Esophagus squamous epithelium (tissue), 5 donors: Measurements from ENCODE around the gene PEX13. TPM values are rescaled to one million over a fixed set of nuclear protein-coding genes. Genes with fewer than 3 reads are reported as not detected.
A peak's percentile ranks its signal among the peaks of the same experiment; 100 is the strongest.
"Not testable (repeated sequence)": the region's sequence is repeated elsewhere in the genome, so short reads cannot be mapped to it uniquely, and the experiment has no call there.

Source experiments
- DNase-seq: peaks from one replicate; lab custom pipeline; 2025; lab: John Stamatoyannopoulos, UW
- H3K27ac ChIP-seq, 4 donors: fragments of 200-600 bp; sonication (generic); one replicate each; pipeline ENCODE4 v1.5.1; 2016 to 2019; ENCODE audit warnings: mild to moderate bottlenecking in 1 of 4
- H3K27me3 ChIP-seq, 4 donors: fragments of 200-600 bp; sonication (generic); 1 replicate in 3 of 4; 2 replicates in 1 of 4; pipeline versions ENCODE4 v1.5.1 to v1.6.0; 2017 to 2021; ENCODE audit warnings: antibody characterized with exemption in 1 of 4
- H3K36me3 ChIP-seq, 3 donors: fragments of 200-600 bp; sonication (generic); one replicate each; pipeline ENCODE4 v1.5.1; 2016 to 2019
- H3K4me1 ChIP-seq, 3 donors: fragments of 200-600 bp; sonication (generic); one replicate each; pipeline ENCODE4 v1.5.1; 2017 to 2019
- H3K4me3 ChIP-seq, 4 donors: fragments of 200-600 bp; sonication (generic); 1 replicate in 3 of 4; 2 replicates in 1 of 4; pipeline ENCODE4 v1.5.1; 2016 to 2019; ENCODE audit warnings: mild to moderate bottlenecking in 2 of 4, moderate library complexity in 1 of 4
- H3K9me3 ChIP-seq, 3 donors: fragments of 200-600 bp; sonication (generic); one replicate each; pipeline ENCODE4 v1.5.1; 2016 to 2019
- POLR2A ChIP-seq, 4 donors: fragments of 450-650 bp; IDR thresholded peaks; one replicate each; pipeline ENCODE4 v1.6.1; 2017; ENCODE audit warnings: antibody characterized with exemption in 4 of 4, mild to moderate bottlenecking in 4 of 4, moderate library complexity in 3 of 4
- WGBS, 2 donors: methylation state at CpG; one replicate each; pipeline ENCODE4 v1.1.5; 2018; 5-methylcytosine and 5-hydroxymethylcytosine counted together
- intact Hi-C: fragments of 100-400 bp; cut with DNase I; formaldehyde crosslinking; loops from one replicate; pipeline ENCODE4 v1.15.0; 2022
- total RNA-seq, 4 donors: library from RNA; depleted of rRNA; stranded (reverse); fragments of >200 nt; gene quantifications; one replicate each; pipeline ENCODE4 v1.1.0, GENCODE V29; 2016
- TF ChIP-seq, protein P1 (sequence below), 6 experiments: fragments of 450-650 bp in 4 of 6; fragments of 200-600 bp in 2 of 6; sonication (generic) in 2 of 6; IDR thresholded peaks; one replicate each; pipeline ENCODE4 v1.5.1; 2016 to 2019; ENCODE audit warnings: antibody characterized with exemption in 6 of 6, mild to moderate bottlenecking in 4 of 6, moderate library complexity in 4 of 6
- donor health status: DM: yes; HTN: yes; CAD: no.

PEX13 gene
- total RNA-seq, 4 donors from 2014 or later, result 19.6 to 39.3 (median 28.5) TPM

DNA sequence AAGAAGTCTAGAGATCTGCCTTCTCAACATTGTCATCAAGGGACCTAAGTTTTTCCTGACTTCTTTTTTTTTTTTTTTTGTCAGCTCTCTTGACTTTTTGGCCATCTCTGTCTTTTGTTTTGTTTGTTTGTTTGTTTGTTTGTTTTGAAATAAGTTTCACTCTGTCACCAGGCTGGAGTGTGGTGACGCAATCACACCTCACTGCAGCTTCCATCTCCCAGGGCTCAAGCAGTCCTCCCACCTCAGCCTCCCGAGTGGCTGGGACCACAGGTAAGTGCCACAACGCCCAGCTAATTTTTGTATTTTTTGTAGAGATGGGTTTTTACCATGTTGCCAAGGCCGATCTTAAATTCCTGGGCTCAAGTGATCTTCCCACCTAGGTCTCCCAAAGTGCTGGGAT lies 6.2 kb downstream of the PEX13 start:
- peaks cover 3 to 63% (median 7%) of the 10 kb centered on the region in 3 donors for H3K36me3 ChIP-seq
- H3K4me3 ChIP-seq, result no peak overlapping the region
- H3K9me3 ChIP-seq, result no peaks in the 10 kb centered on the region
- H3K27ac ChIP-seq, result no peak overlapping the region
- peaks cover 0 to 27% (median 7%) of the 10 kb centered on the region in 3 donors for H3K4me1 ChIP-seq
- WGBS, 2 donors, result 95 to 100% methylated on average over 3 to 4 of the region's 4 CpGs
- no peak for TF ChIP-seq POLR2A (IDR thresholded peaks at IDR 0.05)
- TF ChIP-seq, protein P1, sequence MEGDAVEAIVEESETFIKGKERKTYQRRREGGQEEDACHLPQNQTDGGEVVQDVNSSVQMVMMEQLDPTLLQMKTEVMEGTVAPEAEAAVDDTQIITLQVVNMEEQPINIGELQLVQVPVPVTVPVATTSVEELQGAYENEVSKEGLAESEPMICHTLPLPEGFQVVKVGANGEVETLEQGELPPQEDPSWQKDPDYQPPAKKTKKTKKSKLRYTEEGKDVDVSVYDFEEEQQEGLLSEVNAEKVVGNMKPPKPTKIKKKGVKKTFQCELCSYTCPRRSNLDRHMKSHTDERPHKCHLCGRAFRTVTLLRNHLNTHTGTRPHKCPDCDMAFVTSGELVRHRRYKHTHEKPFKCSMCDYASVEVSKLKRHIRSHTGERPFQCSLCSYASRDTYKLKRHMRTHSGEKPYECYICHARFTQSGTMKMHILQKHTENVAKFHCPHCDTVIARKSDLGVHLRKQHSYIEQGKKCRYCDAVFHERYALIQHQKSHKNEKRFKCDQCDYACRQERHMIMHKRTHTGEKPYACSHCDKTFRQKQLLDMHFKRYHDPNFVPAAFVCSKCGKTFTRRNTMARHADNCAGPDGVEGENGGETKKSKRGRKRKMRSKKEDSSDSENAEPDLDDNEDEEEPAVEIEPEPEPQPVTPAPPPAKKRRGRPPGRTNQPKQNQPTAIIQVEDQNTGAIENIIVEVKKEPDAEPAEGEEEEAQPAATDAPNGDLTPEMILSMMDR (IDR thresholded peaks at IDR 0.05), result no peak
- no peaks in the 10 kb centered on the region for H3K27me3 ChIP-seq
- DNase-seq, result no peak
- intact Hi-C loops, result no loop called here

- H3K27me3 ChIP-seq, result no peaks in the 10 kb centered on the region
- no peak overlapping the region for H3K4me3 ChIP-seq
- no peaks in the 10 kb centered on the region for H3K4me1 ChIP-seq
- H3K27ac ChIP-seq, result no peak overlapping the region
- intact Hi-C loops, result no loop called here
- TF ChIP-seq POLR2A (IDR thresholded peaks at IDR 0.05), result no peak
- TF ChIP-seq, protein P1 (IDR thresholded peaks at IDR 0.05), result no peak
- 97 to 99% methylated on average over 3 of the region's 3 CpGs for WGBS, 2 donors
- H3K36me3 ChIP-seq, result peaks cover 15 to 63% (median 16%) of the 10 kb centered on the region in 3 donors
- H3K9me3 ChIP-seq, result no peaks in the 10 kb centered on the region
- DNase-seq, result no peak
Observed at GRCh38 chr2:61029533-61029932, 12.0 kb downstream of the PEX13 start.

DNA sequence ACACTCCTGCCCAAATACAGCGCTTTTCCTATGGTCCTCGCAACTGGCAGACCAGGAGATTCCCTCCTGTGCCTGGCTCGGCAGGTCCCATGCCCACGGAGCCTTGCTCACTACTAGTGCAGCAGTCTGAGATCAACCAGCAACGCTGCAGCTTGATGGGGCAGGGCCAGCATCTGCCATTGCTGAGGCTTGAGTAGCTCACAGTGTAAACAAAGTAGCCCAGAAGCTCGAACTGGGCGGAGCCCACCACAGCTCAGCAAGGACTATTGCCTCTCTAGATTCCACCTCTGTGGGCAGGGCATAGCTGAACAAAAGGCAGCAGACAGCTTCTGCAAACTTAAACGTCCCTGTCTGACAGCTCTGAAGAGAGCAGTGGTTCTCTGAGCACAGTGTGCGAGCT lies 17.1 kb downstream of the PEX13 start:
- H3K36me3 ChIP-seq, result peaks cover 21 to 51% (median 21%) of the 10 kb centered on the region in 3 donors

DNA sequence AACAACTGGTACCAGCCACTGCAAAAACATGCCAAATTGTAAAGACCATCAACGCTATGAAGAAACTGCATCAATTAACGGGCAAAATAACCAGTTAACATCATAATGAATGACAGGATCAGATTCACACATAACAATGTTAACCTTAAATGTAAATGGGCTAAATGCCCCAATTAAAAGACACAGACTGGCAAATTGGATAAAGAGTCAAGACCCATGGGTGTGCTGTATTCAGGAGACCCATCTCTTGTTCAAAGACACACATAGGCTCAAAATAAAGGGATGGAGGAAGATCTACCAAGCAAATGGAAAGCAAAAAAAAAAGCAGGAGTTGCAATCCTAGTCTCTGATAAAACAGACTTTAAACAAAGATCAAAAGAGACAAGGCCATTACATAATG lies 19.1 kb downstream of the PEX13 start:
- intact Hi-C loops, DNase-seq, H3K9me3 ChIP-seq: not testable (repeated sequence)

More for the DNA sequence above, 17.1 kb downstream of the PEX13 start:
- H3K4me3 ChIP-seq, DNase-seq, intact Hi-C loops, H3K27ac ChIP-seq, H3K27me3 ChIP-seq, H3K9me3 ChIP-seq, H3K4me1 ChIP-seq: not testable (repeated sequence)
- 80% methylated on average over 2 of the region's 9 CpGs; no CpG with 5 or more reads in 1 of the 2 donors for WGBS, 2 donors

GRCh38 chr2:61042807-61043206 lies 25.3 kb downstream of the PEX13 start:
- H3K4me1 ChIP-seq, result peaks cover 5 to 26% (median 8%) of the 10 kb centered on the region in 3 donors
- no peaks in the 10 kb centered on the region for H3K27me3 ChIP-seq
- TF ChIP-seq POLR2A (IDR thresholded peaks at IDR 0.05), result no peak
- TF ChIP-seq, protein P1 (IDR thresholded peaks at IDR 0.05), result no peak
- peak overlapping the region in 1 of 4 donors; percentile 21 for H3K27ac ChIP-seq
- WGBS, 2 donors, result 78 to 86% methylated on average over 3 of the region's 3 CpGs
- H3K36me3 ChIP-seq, result peaks cover 0 to 27% (median 0%) of the 10 kb centered on the region in 3 donors
- H3K9me3 ChIP-seq, result no peaks in the 10 kb centered on the region
- intact Hi-C loops, result no loop called here
- H3K4me3 ChIP-seq, result no peak overlapping the region
- DNase-seq, result no peak

More for the DNA sequence above, 19.1 kb downstream of the PEX13 start:
- H3K27me3 ChIP-seq, H3K4me3 ChIP-seq, H3K27ac ChIP-seq, H3K4me1 ChIP-seq: not testable (repeated sequence)
- H3K36me3 ChIP-seq, result peaks cover 21 to 43% (median 21%) of the 10 kb centered on the region in 3 donors
- 95 to 97% methylated on average over 2 of the region's 2 CpGs for WGBS, 2 donors

GRCh38 chr2:61044636-61045035 lies 27.1 kb downstream of the PEX13 start:
- intact Hi-C loops, result no loop called here
- DNase-seq, result no peak

More at GRCh38 chr2:61044636-61045035, 27.1 kb downstream of the PEX13 start:
- Histone ChIP-seq H3K27ac (peak overlapping the region in 1 of 4 donors; percentile 53), H3K4me3 (no peak overlapping the region), H3K27me3 (no peaks in the 10 kb centered on the region), H3K9me3 (no peaks in the 10 kb centered on the region), H3K36me3 (peaks cover 0 to 45% (median 8%) of the 10 kb centered on the region in 3 donors), H3K4me1 (peaks cover 5 to 26% (median 8%) of the 10 kb centered on the region in 3 donors)
- WGBS, 2 donors, result 44 to 68% methylated on average over 4 of the region's 4 CpGs
- no peak for TF ChIP-seq POLR2A (IDR thresholded peaks at IDR 0.05)
- TF ChIP-seq, protein P1 (IDR thresholded peaks at IDR 0.05), result no peak
